Nephron (organoid): ENCODE data around the gene WDFY3.
A peak's percentile ranks its signal among the peaks of the same experiment; 100 is the strongest.

Experiments
- H3K27ac Mint-ChIP-seq, 3 experiments: 2 replicates each; pipeline ENCODE4 v1.8.0; 2020; ENCODE audit warnings: mixed read lengths in 3 of 3, mild to moderate bottlenecking in 2 of 3, moderate library complexity in 1 of 3
- H3K27me3 Mint-ChIP-seq: 2 replicates; pipeline ENCODE4 v1.8.0; 2021; ENCODE audit warnings: low read depth, mild to moderate bottlenecking, moderate library complexity, mixed read lengths
- H3K36me3 Mint-ChIP-seq: 2 replicates; pipeline ENCODE4 v1.8.0; 2020; ENCODE audit warnings: low read depth, mixed read lengths
- H3K4me1 Mint-ChIP-seq: 2 replicates; pipeline ENCODE4 v1.8.0; 2020; ENCODE audit warnings: mixed read lengths
- H3K4me3 Mint-ChIP-seq, 3 experiments: 2 replicates each; pipeline ENCODE4 v1.8.0; 2020; ENCODE audit warnings: mild to moderate bottlenecking in 3 of 3, mixed read lengths in 3 of 3, moderate library complexity in 2 of 3
- H3K9me3 Mint-ChIP-seq: 2 replicates; pipeline ENCODE4 v1.8.0; 2020; ENCODE audit warnings: mixed read lengths
- TF ChIP-seq, protein P1 (sequence below), 3 experiments: fragments of 200-600 bp; sonication (generic); IDR thresholded peaks; one replicate each; pipeline ENCODE4 v1.5.0; 2021; ENCODE audit warnings: antibody characterized with exemption in 3 of 3; ENCODE audit not compliant: unreplicated experiment in 3 of 3

The WDFY3 gene

GRCh38 chr4:84661191-84661939 lies 305.1 kb downstream of the WDFY3 start:
- Mint-ChIP-seq H3K36me3 (peaks cover 45% of the 10 kb centered on the region), H3K27ac (peak overlapping the region in 1 of 3 experiments; percentile 8), H3K4me3 (no peak overlapping the region), H3K27me3 (no peaks in the 10 kb centered on the region), H3K9me3 (peaks cover 16% of the 10 kb centered on the region), H3K4me1 (no peaks in the 10 kb centered on the region)
- TF ChIP-seq, protein P1, sequence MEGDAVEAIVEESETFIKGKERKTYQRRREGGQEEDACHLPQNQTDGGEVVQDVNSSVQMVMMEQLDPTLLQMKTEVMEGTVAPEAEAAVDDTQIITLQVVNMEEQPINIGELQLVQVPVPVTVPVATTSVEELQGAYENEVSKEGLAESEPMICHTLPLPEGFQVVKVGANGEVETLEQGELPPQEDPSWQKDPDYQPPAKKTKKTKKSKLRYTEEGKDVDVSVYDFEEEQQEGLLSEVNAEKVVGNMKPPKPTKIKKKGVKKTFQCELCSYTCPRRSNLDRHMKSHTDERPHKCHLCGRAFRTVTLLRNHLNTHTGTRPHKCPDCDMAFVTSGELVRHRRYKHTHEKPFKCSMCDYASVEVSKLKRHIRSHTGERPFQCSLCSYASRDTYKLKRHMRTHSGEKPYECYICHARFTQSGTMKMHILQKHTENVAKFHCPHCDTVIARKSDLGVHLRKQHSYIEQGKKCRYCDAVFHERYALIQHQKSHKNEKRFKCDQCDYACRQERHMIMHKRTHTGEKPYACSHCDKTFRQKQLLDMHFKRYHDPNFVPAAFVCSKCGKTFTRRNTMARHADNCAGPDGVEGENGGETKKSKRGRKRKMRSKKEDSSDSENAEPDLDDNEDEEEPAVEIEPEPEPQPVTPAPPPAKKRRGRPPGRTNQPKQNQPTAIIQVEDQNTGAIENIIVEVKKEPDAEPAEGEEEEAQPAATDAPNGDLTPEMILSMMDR (IDR thresholded peaks at IDR 0.05; ENCODE audit: unreplicated experiment in 3 of 3) = no peak

DNA sequence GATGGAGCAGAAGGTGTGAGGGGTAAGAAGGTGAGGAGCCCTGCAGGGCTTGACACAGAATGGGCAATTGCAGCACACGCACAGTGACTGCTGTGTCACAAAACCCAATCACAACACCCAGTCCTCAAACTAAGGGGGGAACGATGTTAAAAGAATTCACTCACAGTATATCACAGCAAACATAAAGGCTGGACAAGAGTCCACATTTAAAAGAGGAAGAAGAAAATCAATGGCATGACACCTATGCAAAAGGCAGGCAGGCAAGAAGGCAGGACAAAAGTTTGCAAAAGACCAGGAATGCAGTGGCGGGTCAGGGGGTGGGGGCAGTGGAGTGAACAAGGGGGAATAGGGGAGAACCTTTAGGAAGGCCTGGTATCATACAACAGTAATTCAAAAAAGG lies 305.9 kb downstream of the WDFY3 start:
- Mint-ChIP-seq H3K27ac (peak overlapping the region in 1 of 3 experiments; percentile 10), H3K9me3 (peaks cover 13% of the 10 kb centered on the region)

DNA sequence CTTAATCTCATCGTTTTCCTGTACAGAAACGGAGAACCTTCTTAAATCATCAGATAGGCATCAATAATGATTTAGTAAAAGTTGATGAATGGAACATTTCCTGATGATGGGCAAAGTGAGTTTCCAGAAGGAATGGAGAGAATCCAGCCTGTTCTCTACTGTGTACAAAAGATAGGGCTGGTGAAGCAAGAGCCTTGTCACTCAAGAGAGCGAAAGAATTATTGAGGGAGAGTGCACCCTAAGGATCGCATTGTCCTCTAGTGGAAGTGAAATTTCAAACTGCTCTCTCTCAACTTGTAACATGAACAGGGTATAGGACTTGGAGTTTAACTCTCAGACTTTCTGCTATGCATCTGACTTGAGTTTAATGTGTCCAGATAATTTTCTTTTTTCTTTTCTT lies 314.0 kb downstream of the WDFY3 start:
- TF ChIP-seq, protein P1 (IDR thresholded peaks at IDR 0.05; ENCODE audit: unreplicated experiment in 3 of 3) = no peak
- Mint-ChIP-seq H3K27ac (no peak overlapping the region), H3K4me1 (no peaks in the 10 kb centered on the region), H3K9me3 (peaks cover 7% of the 10 kb centered on the region), H3K27me3 (no peaks in the 10 kb centered on the region), H3K4me3 (no peak overlapping the region), H3K36me3 (peaks cover 25% of the 10 kb centered on the region)

More for the DNA sequence above, 305.9 kb downstream of the WDFY3 start:
- Mint-ChIP-seq H3K4me1 (no peaks in the 10 kb centered on the region), H3K4me3 (no peak overlapping the region), H3K27me3 (no peaks in the 10 kb centered on the region), H3K36me3 (peaks cover 42% of the 10 kb centered on the region)
- TF ChIP-seq, protein P1 (IDR thresholded peaks at IDR 0.05; ENCODE audit: unreplicated experiment in 3 of 3) = no peak

- H3K27me3 Mint-ChIP-seq = no peaks in the 10 kb centered on the region
Observed at GRCh38 chr4:84651499-84651898, 315.0 kb downstream of the WDFY3 start.

DNA sequence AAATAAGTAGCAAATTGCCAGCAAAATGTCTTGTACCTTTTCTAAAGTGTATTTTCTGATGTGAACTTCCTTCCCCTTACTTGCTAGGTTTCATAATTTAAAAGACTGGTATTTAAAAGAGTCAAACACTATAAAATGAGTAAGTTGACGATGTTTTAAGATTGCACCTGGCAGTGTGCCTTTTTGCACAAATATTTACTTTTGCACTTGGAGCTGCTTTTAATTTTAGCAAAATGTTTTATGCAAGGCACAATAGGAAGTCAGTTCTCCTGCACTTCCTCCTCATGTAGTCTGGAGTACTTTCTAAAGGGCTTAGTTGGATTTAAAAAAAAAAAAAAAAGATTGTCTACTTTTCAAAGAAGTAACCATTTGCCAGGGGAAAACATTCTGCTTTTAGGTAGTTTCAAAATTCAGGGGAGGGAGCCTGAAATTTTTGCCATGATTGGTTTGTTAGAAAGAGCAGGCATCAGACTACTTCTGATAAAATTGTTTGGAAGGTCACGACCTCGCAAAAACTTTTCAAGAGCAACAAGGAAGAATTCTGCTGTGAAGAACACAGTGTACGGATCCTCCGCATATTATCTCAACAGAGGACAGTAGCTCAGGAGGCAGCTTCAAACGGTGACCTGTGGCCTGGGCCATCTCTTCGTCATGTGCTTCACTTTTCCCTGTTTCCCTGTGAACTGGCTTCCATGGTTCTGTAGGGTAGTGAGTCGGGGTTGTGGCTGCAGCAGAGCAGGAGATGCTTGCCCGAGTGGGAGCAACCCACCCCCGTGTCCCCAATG lies 317.4 kb downstream of the WDFY3 start:
- Mint-ChIP-seq H3K9me3 (no peaks in the 10 kb centered on the region), H3K27ac (no peak overlapping the region), H3K36me3 (peaks cover 11% of the 10 kb centered on the region), H3K4me1 (no peaks in the 10 kb centered on the region), H3K4me3 (no peak overlapping the region), H3K27me3 (no peaks in the 10 kb centered on the region)
- TF ChIP-seq, protein P1 (IDR thresholded peaks at IDR 0.05; ENCODE audit: unreplicated experiment in 3 of 3) = no peak

More at GRCh38 chr4:84651499-84651898, 315.0 kb downstream of the WDFY3 start:
- TF ChIP-seq, protein P1 (IDR thresholded peaks at IDR 0.05; ENCODE audit: unreplicated experiment in 3 of 3) = no peak
- peaks cover 5% of the 10 kb centered on the region for H3K9me3 Mint-ChIP-seq
- peaks cover 18% of the 10 kb centered on the region for H3K36me3 Mint-ChIP-seq
- no peak overlapping the region for H3K4me3 Mint-ChIP-seq
- H3K4me1 Mint-ChIP-seq = no peaks in the 10 kb centered on the region
- H3K27ac Mint-ChIP-seq = no peak overlapping the region
